ENCODE measurements around the gene HBM. TPM values are rescaled to one million over a fixed set of nuclear protein-coding genes. Genes with fewer than 3 reads are reported as not detected.
"Not testable (repeated sequence)": the region's sequence is repeated elsewhere in the genome, so short reads cannot be mapped to it uniquely, and the experiment has no call there.

Gene HBM
- total and polyA plus RNA-seq, 11 donors = 0.54 to 0.62 (median 0.58) TPM; not detected in 7

DNA sequence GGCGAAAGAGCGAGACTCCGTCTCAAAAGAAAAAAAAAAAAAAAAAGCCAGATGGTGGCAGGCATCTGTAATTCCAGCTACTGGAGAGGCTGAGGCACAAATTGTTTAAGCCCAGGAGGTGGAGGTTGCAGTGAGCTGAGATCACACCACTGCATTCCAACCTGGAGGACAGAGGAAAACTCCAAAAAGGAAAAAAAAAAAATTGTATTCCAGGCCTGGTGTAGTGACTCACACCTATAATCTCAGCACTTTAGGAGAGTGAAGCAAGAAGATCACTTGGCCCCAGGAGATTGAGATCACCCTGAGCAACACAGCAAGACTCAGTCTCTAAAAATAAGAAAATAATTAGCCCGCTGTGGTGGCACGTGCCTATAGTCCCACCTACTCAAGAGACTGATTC is 34.6 kb downstream of the HBM start:
- no peak for DNase-seq
- Histone ChIP-seq H3K4me3 (no peak overlapping the region), H3K9me3 (no peaks in the 10 kb centered on the region), H3K27me3 (no peaks in the 10 kb centered on the region), H3K36me3 (peaks cover 0 to 98% (median 96%) of the 10 kb centered on the region in 9 donors), H3K27ac (no peak overlapping the region), H3K4me1 (no peaks in the 10 kb centered on the region)
- TF ChIP-seq, protein P1, sequence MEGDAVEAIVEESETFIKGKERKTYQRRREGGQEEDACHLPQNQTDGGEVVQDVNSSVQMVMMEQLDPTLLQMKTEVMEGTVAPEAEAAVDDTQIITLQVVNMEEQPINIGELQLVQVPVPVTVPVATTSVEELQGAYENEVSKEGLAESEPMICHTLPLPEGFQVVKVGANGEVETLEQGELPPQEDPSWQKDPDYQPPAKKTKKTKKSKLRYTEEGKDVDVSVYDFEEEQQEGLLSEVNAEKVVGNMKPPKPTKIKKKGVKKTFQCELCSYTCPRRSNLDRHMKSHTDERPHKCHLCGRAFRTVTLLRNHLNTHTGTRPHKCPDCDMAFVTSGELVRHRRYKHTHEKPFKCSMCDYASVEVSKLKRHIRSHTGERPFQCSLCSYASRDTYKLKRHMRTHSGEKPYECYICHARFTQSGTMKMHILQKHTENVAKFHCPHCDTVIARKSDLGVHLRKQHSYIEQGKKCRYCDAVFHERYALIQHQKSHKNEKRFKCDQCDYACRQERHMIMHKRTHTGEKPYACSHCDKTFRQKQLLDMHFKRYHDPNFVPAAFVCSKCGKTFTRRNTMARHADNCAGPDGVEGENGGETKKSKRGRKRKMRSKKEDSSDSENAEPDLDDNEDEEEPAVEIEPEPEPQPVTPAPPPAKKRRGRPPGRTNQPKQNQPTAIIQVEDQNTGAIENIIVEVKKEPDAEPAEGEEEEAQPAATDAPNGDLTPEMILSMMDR (IDR thresholded peaks at IDR 0.05) = no peak
- no peak for TF ChIP-seq POLR2A (IDR thresholded peaks at IDR 0.05)
- intact Hi-C loops (cut with DNase I) = no loop called here
- WGBS, 4 donors = 89 to 95% (median 93%) methylated on average over 5 of the region's 5 CpGs
- no peak for ATAC-seq

DNA sequence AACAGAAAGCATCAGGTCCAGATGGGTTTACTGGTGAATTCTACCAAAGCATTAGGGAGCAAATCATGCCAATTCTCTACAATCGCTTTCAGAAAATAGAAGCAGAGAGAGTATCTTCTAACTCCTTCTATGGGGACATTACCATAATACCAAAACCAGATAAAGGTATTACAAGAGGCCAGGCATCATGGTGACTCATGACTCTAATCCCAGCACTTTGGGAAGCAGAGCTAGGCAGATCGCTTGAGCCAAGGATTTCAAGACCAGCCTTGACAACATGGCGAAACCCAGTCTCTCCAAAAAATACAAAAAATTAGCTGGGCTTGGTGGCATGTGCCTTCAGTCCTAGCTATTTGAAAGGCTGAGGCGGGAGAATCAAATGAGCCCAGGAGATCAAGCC is 37.5 kb downstream of the HBM start:
- DNase-seq (no peak), ATAC-seq (no peak)
- TF ChIP-seq, protein P1 (IDR thresholded peaks at IDR 0.05) = no peak
- H3K36me3 ChIP-seq = peaks cover 0 to 98% (median 96%) of the 10 kb centered on the region in 9 donors
- no peaks in the 10 kb centered on the region for H3K4me1 ChIP-seq
- WGBS, 4 donors = 94 to 100% (median 99%) methylated on average over 4 of the region's 4 CpGs
- no peak overlapping the region for H3K27ac ChIP-seq
- intact Hi-C loops (cut with DNase I) = no loop called here
- H3K9me3 ChIP-seq = no peaks in the 10 kb centered on the region
- no peaks in the 10 kb centered on the region for H3K27me3 ChIP-seq
- no peak overlapping the region for H3K4me3 ChIP-seq

DNA sequence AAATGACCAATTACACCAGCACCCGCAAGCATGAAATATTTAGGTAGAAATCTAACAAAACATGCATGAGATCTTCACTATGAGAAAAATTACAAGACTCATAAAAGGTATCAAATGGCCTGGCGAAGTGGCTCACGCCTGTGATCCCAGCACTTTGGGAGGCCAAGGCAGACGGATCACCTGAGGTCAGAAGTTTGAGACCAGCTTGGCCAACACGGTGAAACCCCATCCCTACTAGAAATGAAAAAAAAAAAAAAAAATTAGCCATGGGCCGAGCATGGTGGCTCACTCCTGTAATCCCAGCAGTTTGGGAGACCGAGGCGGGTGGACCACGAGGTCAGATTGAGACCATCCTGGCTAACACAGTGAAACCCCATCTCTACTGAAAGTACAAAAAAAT is 38.3 kb downstream of the HBM start:
- H3K27me3 ChIP-seq; H3K4me3 ChIP-seq; H3K9me3 ChIP-seq; H3K4me1 ChIP-seq; intact Hi-C loops (cut with DNase I); ATAC-seq; DNase-seq; H3K27ac ChIP-seq: not testable (repeated sequence)
- 88 to 97% (median 94%) methylated on average over 9 of the region's 9 CpGs for WGBS, 4 donors
- H3K36me3 ChIP-seq = peaks cover 0 to 98% (median 96%) of the 10 kb centered on the region in 9 donors

DNA sequence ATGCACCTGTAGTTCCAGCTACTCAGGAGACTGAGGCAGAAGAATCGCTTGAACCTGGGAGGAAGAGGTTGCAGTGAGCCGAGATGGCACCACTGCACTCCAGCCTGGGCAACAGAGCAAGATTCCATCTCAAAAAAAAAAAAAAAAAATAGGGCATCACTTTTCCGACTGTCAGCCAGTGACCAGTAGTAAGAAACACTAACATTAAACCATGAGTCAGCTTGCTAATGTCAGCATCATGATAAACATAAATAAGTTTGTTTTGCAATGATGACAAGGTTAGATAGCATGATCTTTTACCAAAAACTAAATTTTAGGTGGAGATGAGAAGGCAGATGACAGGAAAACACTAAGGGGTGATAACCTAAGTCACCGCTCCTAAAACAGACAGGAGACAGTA is 43.6 kb downstream of the HBM start:
- ATAC-seq; H3K27me3 ChIP-seq; DNase-seq; H3K27ac ChIP-seq; intact Hi-C loops (cut with DNase I); H3K9me3 ChIP-seq; H3K4me3 ChIP-seq: not testable (repeated sequence)
- Histone ChIP-seq H3K36me3 (peaks cover 0 to 100% (median 99%) of the 10 kb centered on the region in 9 donors), H3K4me1 (peaks cover 0 to 20% (median 7%) of the 10 kb centered on the region in 12 donors)
- 88 to 93% (median 89%) methylated on average over 4 of the region's 4 CpGs for WGBS, 4 donors

DNA sequence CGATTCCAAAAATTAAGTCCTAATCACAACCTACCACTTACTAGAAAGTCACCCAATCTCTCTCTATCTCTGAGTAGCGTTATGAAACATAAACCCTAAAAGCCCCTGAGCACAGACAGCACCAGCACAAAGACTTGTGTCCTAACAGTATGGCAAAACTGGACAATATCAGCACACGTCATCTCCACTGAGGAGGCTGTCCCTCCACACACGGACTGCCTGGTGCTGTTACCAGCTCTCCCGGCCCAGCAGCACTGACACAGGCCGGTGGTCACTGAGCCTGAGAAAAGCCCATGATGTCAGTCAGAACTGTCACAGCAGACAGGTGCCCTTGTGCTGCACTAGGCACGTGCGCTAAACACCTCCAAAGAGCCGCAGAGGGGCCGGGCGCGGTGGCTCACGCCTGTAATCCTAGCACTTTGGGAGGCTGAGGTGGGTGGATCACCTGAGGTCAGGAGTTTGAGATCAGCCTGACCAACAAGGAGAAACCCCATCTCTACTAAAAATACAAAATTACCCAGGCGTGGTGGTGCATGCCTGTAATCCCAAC is 45.9 kb downstream of the HBM start:
- intact Hi-C loops (cut with DNase I); H3K4me3 ChIP-seq; DNase-seq; H3K27ac ChIP-seq; H3K9me3 ChIP-seq; H3K27me3 ChIP-seq: not testable (repeated sequence)
- WGBS, 4 donors = 82 to 87% (median 83%) methylated on average over 12 to 14 of the region's 14 CpGs
- peak in 3 of 4 donors; percentile 22 to 50 (median 39) for ATAC-seq
- H3K4me1 ChIP-seq = peaks cover 0 to 20% (median 7%) of the 10 kb centered on the region in 12 donors
- peaks cover 0 to 100% (median 99%) of the 10 kb centered on the region in 9 donors for H3K36me3 ChIP-seq

DNA sequence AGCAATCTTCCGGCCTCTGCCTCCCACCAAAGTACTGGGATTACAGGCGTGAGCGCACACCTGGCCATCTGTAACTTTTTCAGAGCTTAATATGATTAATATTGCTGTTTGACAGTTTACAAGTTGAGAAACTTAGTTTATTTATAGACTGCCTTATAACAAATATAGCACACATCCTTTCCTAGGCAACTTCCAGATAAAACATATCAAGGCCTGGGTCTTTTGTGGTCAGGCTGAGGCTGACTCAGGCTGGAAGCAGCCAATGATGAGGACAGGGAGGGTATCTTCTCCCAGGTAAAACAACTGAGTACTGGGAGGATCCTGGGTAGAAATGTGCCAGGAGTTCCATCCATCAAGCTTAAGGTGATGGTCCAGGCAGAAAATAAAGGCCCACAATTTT is 47.2 kb downstream of the HBM start:
- no peak overlapping the region for H3K4me3 ChIP-seq
- DNase-seq (no peak), ATAC-seq (peak in 3 of 4 donors; percentile 53 to 80 (median 73))
- TF ChIP-seq, protein P1 (IDR thresholded peaks at IDR 0.05) = no peak
- no peak for TF ChIP-seq POLR2A (IDR thresholded peaks at IDR 0.05)
- intact Hi-C loops (cut with DNase I) = no loop called here
- WGBS, 4 donors = 81 to 89% (median 85%) methylated on average over 3 of the region's 3 CpGs
- no peaks in the 10 kb centered on the region for H3K27me3 ChIP-seq
- H3K9me3 ChIP-seq = no peaks in the 10 kb centered on the region
- H3K4me1 ChIP-seq = peaks cover 0 to 20% (median 7%) of the 10 kb centered on the region in 12 donors
- H3K36me3 ChIP-seq = peaks cover 0 to 100% (median 99%) of the 10 kb centered on the region in 9 donors
- peak overlapping the region in 5 of 12 donors; percentile 15 to 42 (median 21) for H3K27ac ChIP-seq

Measured in heart left ventricle (tissue), 16 donors.